ENCODE measurements around the gene LRRC28.
A peak's percentile ranks its signal among the peaks of the same experiment; 100 is the strongest.

The LRRC28 gene

DNA sequence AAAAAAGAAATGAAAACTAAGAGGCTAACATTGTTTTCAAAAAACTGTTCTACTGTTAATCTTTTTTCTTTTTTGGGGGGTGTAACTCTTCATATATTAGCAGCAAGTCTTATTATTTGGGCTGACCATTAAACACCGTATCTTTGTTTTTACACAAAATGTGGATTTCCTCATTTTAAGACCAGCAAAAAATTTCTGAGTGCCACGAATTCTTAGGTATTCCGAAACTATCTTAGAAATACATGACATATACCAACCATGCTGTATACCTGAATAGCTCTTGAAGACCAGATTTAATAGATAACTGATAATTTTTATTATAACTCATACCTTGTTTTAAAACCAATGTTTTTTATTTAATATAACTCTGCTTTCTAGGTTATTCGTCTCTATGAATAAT is 1.3 kb upstream of the LRRC28 start:
- DNase-seq, result no peak

DNA sequence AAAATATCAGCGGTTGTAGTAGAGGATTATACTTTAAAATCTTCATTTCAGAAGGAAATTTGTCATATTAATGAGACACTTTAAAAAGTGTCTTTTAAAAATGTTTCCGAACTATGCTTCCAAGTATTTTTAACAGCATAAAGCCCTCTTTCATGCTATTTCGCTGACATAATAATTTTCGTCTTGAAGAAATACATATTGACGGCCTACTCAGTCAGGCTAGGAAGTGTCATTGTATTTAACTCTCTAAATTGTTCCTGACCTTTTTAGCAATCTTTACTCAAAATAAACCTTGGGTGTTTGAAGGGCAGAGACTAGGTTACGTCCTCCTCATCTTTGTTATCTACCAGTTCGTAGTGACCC is 806 bp upstream of the LRRC28 start:
- no peak for DNase-seq

DNA sequence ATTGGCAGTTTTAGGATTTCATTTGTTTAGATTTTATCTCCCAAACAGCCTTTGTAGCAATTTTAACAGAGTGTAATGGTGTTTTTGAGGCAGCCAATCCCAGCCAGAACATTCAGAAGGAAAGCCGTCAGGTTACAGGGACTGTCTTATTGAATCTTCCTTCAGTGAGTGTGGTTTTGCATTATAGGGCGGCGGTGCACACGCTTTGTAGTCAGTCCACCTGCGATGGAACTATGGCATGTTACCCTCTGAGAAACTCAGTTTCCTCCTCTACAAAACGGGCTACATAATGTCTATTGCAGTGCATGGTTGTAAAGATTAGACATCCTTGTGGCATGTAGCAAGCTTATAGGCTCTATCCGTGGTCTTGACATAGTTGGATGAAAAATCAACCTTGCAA is 1.0 kb downstream of the LRRC28 start:
- no peak for DNase-seq

DNA sequence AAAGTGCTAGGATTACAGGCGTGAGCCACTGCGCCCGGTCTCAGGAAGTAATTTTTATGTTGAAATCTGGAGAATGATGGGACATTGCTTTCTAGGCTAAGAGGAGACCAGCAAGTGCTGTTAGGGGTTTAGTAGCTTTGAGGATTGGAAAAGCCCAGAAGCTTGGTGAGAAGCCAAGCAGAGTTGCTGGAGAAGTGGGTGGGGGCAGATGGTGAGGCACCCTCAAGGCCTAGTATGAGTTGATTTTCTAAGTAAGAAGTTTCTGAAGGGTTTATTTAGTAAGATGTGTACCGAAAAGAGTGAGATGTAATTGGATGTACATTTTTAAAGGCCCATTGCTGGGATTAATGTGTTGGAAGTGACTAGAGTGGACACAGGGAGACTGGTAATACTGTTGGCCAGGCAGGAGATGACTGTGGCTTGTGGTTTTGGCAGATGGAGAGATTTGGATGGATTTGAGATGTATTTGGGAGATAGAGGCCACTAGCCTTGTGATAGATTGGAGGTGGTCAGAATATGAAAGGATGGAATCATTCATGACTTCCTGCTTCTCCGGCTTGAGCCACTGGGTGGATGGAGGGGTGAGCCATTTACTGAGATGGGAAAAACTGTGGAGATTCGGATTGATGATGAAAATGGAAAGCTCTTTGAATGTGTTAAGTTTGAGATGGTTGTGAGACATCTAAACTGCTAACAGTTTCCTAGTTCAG is 2.3 kb downstream of the LRRC28 start:
- no peak for DNase-seq

DNA sequence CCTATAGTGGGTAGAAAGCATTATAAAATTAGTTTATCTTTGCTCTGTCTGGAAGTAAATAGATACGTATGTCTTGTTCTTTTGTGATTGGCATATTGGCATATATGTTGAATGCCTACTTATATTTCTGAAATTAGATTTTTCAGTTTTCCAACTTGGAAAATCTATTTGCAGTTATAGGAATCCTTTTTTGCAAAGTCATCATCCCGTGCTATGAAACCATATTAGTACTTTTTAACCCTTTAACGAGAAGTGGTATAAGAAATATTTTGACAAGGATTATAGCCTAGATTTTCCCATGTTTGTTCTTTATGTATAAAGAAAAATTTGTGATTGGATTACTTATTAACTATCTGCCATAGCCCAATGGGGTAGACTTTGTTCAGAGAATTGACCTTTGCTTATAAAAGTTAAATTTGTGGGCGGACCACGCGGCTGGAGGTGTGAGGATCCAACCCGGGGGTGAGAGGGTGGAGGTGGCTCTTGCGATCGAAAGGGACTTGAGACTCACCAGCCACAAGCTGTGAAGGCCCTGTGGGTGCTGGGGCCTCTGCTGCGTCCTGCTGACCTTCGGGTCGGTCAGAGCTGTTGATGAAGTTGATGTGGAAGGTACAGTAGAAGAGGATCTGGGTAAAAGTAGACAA is 5.9 kb downstream of the LRRC28 start:
- no peak for DNase-seq

DNA sequence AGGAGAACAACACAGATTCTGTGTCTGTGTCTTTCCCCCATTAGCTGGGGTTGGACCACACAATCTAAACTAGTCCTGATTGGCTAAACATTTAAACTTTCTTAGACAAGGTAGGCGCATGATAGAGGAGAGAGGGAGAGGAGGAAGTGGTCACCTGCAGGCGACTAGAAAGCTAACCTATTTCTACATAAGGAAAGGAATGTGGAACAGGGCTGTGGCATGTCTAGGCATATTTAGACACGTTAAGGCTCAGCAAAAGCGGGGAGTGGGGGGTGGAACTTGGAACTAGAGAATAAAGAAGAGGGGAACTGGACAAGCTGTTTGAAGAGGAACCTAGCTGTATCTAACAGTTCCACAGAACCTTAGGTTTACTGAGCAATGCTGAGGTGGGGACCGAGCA is 12.8 kb downstream of the LRRC28 start:
- DNase-seq, result no peak

DNA sequence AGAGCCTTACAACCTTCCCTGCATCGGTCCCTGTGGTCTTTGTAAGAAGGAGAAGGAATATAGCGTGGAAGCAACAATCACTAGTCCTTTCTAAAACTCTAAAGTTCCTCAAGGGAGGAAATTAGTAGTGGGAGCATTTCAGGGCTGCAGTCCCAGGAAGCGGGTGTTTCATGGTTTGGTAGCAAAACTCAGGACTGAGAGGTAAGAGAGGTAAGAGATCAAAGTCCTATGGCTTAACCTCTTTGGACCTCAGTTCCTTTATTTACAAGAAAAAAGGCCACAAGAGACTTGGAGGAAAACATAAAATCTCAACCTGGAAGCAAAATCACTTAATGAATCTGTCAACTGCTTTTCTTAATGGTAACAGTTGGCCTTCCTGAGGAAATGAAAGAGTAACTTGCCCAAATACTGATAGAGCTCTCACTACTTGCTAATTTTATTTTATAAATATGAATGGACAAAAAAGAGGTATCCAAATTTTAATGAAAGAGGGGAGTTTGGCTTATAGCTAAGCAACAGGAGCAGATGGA is 14.3 kb downstream of the LRRC28 start:
- no peak for DNase-seq

DNA sequence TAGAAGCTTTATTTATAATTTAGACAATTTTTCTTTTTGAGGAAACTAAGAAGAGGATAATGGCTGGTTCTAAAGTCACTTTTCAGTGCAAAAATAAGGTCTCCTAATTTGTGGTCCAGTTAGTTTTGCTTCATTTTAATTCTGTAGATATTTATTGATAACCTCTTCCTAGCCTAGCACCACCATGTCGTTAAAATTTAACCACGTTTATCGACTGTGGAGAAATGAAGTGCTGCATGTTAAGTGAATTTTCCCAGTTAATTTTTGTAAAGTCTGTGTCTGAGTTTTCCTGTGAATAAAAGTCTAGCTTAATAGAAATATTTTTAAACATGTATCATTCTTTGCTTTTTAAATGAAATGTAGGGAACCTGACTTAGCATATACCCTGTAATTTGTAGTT is 16.7 kb downstream of the LRRC28 start:
- DNase-seq, result no peak

DNA sequence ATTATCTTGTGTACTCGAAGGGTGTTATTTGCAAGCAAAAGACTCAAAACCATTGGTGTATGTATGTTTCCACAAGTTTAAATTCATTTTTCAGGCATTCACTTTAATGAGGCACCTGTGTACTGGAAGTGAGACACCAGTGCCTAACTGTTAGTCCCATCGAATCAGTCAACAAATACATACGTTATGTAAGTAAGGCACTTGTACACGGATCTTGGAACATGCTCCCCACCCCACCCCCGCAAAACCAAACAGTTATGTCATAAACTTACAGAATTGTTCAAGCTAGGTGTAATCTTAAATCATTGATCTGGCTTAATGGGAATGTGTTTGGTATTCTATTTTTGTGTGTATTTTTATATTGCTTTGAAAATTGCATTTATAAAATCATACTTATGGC is 17.1 kb downstream of the LRRC28 start:
- DNase-seq, result no peak

DNA sequence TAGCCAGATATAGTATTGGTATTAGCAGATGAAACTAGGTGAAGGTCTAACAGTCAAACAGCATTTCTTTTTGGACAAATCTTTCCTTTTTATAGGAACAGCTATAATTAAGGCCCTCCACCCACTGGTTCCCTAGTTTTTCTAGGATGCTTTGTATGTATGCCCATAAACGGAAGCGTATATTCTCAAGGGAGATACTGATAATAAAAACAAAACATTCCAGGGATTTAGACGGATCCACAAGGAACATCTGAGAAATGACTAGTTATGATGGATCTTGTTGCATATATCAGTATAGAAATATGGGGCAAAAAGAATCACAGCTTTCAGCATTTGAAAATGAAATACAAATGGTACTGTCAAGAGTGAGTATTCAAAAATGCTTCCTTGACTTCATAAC is 22.5 kb downstream of the LRRC28 start:
- DNase-seq, result no peak

DNA sequence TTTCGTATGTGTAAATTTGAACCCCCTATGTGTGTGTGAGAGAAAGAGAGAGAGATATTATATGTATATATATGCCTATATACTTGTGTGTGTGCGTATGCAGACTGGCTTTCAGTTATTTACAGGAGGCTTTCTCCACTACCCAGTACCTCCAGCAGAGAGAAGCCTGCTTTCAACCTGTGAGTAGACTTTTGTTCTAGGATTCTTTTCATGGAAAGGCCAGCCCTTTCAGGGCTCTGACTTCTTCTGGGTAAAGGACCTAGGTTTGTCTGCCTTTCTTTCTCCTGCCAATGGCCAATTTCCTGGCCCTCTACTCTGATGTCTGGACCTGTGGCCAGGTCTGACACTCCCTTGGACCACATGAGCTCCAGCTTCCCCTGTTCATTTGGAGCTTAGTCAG is 23.8 kb downstream of the LRRC28 start:
- no peak for DNase-seq

DNA sequence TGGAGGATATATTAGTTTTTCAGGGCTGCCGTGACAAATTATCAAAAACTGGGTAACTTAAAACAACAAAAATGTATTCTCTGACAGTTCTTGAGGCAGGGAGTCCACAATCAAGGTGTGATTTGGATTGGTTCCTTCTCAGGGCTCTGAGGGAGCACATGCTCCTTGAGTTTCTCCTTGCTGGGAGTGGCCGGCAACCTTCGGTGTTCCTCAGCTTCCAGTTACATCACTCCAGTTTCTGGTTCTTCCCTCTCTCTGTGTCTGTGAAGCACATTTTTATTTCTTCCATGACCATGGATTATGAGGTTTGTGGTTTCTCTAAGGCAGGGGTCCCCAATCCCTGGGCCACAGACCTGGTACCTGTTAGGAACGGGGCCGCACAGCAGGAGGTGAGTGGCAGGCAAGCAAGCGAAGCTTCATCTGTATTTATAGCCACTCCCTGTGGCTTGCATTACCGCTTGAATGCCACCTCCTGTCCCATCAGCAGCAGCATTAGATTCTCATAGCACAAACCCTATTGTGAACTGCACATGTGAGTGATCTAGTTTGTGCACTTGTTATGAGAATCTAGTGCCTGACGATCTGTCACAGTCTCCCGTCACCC is 24.3 kb downstream of the LRRC28 start:
- DNase-seq, result no peak

DNA sequence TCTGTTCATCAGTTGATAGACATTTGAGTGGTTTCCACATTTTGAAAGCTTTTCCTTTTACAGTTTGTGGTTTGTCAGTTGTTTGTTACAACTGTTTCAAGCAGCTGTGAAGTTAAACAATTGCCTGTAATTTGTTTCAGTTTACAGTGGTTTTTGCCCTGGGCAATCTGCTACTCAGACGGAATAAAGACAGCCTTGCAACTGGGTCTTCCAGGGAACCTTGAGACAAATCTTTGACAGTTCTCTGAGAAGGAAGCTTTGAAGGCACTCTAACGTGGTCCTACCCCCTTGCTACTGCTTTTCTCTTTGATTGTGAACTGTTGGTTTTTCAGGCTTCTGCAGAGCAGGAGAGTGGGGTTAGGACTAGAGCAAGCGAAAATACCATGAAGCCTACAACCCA is 28.0 kb downstream of the LRRC28 start:
- DNase-seq, result no peak

DNA sequence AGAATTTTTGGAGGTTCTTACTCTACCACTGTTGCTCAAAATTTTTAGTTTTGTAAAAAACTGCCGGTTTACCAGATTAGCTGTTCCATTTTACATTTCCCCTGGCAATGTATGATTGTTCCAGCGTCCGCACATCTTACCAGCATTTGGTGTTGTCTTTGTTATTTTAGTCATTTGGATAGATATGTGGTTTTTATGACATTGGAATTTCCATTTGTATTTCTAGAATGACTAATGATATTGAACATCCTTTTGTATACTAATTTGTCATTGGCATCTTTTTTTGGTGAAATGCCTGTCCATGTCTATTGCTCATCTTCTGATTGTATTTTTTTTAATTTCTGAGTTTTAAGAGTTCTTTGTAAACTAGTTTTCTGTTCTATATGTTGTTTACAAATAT is 28.5 kb downstream of the LRRC28 start:
- no peak for DNase-seq

DNA sequence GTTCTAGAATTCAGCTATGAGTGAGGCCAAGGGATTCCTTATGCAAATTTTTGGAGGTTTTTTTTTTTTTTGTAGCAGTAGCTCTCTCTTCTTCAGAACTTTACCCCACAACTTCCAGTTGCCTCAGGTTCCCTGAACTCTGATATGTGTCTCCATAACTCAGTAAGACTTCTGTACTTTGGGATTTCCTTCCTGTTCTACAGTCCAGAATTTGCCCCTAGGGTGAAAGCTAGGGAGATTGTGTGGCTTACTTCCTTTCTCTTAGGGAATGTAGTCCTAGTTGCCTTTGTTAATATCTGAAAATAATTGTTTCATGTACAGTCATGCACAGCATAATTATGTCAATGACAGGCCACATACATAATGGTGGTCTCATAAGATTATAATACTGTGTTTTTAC is 30.8 kb downstream of the LRRC28 start:
- no peak for DNase-seq

DNA sequence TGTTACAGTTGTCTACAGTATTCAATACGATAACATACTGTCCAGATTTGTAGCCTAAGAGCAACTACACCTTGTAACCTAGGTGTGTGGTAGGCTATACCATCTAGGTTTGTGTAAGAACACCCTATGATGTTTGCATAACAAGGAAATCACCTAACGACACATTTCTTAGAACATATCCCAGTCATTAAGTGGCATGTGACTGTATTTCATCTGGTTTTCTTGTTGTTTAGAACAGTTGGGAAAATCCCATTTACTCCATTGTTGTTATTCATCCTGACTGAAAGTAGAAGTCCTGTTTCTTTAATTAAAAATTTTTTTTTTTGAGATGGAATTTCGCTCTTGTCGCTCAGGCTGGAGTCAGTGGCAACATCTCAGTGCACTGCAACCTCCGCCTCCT is 31.3 kb downstream of the LRRC28 start:
- no peak for DNase-seq

DNA sequence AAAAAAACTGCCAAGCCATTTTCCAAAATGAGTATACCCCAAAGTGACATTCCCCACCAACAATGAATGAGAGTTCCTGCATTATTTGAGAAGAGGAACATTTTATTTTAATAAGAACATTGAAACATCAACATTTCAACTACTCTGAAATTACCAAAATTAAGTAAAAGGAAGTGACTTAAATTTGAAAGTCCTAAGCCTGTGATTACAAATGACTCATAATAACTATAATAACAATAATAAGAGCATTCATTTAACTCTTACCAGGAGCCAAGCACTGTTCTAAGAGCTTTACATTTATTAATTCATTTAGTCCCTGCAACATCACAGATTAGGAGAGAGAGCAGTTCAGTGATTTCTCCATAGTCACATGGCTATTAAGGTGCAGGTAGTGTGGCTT is 32.4 kb downstream of the LRRC28 start:
- no peak for DNase-seq

DNA sequence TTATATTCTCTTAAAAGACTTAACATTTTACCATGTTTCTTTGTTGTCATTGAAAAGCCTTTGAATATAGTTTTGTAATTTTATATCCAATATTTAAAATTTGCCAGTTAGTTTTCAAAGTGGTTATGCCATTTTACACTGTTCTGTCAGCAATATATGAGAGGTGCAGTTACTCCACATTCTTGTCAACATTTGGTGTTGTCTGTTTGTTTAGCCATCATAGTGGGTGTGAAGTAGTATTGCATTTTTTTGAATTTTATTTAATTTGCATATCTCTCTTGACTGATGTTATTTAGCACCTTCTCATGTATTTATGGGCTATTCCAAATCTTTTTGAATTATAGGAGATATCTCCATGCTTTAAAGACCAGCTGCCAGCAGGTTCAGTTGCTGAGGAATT is 40.4 kb downstream of the LRRC28 start:
- no peak for DNase-seq

DNA sequence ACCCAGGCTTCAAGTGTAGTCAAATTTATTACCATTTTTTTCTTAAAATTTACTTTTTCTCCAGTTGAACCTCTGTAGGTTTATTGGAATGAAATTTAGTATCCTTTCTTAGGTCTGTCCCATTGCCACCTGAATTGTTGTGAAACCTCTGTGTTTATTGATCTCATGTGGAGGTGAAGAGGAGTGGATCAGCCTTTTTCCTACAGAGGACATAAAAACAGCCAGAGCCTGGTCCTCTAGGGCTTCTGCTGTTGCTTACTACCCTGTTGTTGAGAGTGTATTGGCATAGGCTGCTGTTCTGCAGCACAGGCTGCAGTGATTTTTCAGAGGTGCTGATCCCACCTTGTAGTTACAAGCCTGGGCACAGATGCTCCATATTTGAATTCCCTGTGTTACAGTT is 44.6 kb downstream of the LRRC28 start:
- DNase-seq, result no peak

DNA sequence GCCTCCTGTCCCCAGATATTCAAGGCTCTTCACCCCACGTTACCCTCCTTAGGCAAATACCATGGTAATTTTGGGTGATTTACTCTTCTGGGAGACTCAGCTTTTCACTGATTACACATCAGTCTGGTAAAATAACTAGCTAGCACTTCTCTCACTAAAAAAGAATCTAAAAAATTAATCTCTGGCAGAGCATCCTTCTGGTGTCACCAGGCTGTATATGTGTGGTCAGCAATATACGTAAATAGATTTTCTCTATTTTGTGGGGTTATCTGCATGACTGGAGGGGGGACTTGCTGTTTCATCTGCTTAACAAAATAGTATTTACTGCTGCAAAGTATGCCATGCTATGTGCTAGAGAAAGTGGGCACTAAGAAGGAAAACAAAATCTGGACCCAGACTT is 45.1 kb downstream of the LRRC28 start:
- DNase-seq, result no peak

DNA sequence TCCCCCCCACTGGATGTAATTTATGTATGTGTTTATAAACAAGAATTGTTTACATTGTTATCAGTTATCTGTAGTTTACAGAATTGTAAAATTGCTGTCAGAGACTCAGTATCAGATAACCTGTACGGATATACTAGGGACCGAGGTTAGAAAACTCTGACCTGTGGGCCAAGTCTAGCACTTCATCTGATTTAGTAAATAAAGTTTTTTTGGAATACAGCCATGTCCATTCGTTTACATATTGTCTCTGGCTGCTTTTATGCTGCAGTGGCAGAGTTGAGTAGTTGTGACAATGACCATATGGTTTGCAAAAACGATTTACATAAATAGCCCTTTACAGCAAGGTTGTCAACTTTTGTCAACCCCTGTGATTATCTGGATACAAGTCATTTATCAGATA is 52.6 kb downstream of the LRRC28 start:
- no peak for DNase-seq

DNA sequence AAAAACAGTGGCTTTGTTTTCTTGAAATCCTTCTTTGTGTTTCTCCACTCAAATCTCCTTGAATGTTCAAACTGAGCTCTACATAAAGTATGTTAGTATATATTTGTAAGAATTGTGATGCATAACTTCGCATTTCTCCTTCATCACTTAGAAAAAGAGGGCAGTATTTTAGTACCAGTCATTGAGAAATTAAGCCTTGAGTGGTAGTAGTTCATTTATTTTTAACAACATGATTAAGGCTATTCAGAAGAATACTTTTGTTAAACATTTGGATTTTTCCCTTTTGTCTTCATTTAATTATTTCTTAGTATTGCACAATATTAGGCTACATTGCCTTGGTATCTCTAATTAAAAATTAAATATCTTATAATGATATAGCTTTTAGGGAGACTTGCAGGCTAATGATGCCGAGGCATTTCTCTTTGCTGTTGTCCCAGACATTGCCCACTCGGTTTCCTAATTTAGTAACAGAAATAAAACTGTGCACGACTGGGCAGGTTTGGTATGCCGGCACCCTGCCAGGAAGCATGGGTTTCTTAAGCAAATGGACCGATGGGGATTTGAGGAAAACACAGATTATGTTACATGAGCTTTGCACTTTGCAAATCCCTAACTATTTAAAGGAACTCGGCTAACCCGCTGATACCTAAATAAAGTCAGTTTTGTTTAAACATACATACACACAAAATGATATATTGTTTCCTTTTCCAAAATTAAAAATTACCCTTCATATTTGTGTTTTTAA is 54.7 kb downstream of the LRRC28 start:
- no peak for DNase-seq

DNA sequence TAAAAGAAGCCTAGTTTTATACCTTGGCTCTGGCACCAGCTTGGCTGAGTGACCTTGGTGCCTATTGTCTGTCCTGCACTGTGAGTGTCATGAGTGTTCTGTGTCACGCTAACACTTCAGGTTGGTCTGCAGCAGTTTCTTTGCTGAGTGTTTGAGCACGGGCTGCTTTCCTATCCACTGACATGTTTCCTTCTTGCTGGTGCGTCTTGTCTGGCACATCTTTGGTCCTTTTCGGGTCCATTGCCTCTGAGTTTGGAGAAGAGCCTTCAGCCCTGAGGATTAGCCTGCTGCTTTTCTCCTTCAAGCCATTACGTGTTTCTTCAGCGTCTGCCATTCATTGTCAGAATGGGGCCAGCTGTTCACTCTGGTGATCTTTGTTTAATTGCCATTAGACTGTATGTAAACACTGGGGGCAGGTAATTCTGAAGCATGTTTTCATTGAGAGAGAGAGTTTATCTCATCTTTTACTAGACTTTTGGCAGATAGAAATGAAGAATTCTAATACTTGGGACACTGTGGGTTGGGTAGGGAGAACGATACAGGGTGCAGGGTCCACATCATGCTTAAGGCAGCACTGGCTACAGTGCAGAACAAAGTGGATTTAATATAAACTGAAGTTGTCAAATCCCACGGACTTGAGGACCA is 55.5 kb downstream of the LRRC28 start:
- peak; percentile 7 for DNase-seq

Measured in NCI-H2227 treated with DMSO at 0.1 percent for 48 hours (cell line).